AG04449 (cell line): ENCODE data around the gene ALOX5AP.

Experiments
- CTCF ChIA-PET: fragments of 350-600 bp; formaldehyde crosslinking; extraction: SDS; loops from one replicate; lab custom pipeline; 2021; ENCODE audit warnings: antibody characterized with exemption; lab: Yijun Ruan, JAX
- POLR2A ChIA-PET: fragments of 400-600, 350-600 bp; formaldehyde crosslinking; extraction: SDS; loops from one replicate; lab custom pipeline; 2020; ENCODE audit warnings: antibody characterized with exemption, inconsistent platforms; lab: Yijun Ruan, JAX
- DNase-seq: peaks from one replicate; pipeline ENCODE4 v3.0.0-alpha.2; 2010; ENCODE audit warnings: low read depth, low spot score
- H3K4me3 ChIP-seq: 2 replicates; pipeline ENCODE4 v1.5.1; 2011; ENCODE audit warnings: low read depth, mild to moderate bottlenecking, control low read depth, low read length
- TF ChIP-seq, protein P1 (sequence below): IDR thresholded peaks from one replicate; pipeline ENCODE4 v1.5.1; 2011; ENCODE audit warnings: mild to moderate bottlenecking, moderate library complexity, low read length, control low read depth, inconsistent platforms; ENCODE audit not compliant: insufficient read depth; ENCODE audit errors: missing control alignments

Gene ALOX5AP

DNA sequence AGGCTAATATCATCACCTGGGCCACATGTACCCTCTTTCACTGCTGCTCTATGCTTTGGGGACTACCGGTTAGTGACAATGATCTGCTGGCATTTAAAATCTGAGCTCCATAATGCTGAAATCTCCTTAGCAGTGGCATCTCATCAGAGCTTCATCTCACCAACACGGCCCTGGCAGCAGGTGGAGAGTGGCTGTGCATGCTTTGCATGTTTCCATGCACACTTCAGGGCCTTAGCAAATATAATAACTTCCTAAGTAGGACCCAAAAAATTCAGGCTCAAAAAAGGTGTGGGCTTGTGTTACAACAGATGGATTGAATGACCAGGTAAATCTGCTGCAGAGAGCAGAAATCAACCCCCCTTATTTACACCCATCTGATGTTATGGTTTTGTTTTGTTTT is 55.2 kb downstream of the ALOX5AP start:
- TF ChIP-seq, protein P1, sequence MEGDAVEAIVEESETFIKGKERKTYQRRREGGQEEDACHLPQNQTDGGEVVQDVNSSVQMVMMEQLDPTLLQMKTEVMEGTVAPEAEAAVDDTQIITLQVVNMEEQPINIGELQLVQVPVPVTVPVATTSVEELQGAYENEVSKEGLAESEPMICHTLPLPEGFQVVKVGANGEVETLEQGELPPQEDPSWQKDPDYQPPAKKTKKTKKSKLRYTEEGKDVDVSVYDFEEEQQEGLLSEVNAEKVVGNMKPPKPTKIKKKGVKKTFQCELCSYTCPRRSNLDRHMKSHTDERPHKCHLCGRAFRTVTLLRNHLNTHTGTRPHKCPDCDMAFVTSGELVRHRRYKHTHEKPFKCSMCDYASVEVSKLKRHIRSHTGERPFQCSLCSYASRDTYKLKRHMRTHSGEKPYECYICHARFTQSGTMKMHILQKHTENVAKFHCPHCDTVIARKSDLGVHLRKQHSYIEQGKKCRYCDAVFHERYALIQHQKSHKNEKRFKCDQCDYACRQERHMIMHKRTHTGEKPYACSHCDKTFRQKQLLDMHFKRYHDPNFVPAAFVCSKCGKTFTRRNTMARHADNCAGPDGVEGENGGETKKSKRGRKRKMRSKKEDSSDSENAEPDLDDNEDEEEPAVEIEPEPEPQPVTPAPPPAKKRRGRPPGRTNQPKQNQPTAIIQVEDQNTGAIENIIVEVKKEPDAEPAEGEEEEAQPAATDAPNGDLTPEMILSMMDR, result no peak
- DNase-seq, result no peak
- ChIA-PET POLR2A (no interaction called here), CTCF (interaction anchor here (1.2 to 2.6 kb wide), 7 partner anchors 12 to 262 kb away, joined by 3 to 10 read pairs (median 3); no protein-coding TSS in a partner anchor)
- no peak overlapping the region for H3K4me3 ChIP-seq

GRCh38 chr13:30791354-30792001 is 56.1 kb downstream of the ALOX5AP start:
- no peak for DNase-seq
- no peak overlapping the region for H3K4me3 ChIP-seq
- TF ChIP-seq, protein P1, result no peak
- ChIA-PET POLR2A (interaction anchor here (0.6 to 1.8 kb wide), 3 partner anchors 101 to 179 kb away, joined by 3 to 8 read pairs (median 4); partner anchors contain the start of gene USPL1), CTCF (interaction anchor here (0.5 to 2.5 kb wide), 19 partner anchors 11 to 535 kb away, joined by 3 to 30 read pairs (median 4); no protein-coding TSS in a partner anchor)

GRCh38 chr13:30792285-30793000 is 57.1 kb downstream of the ALOX5AP start:
- TF ChIP-seq, protein P1, result peak; percentile 68
- ChIA-PET POLR2A (interaction anchor here (0.6 to 1.8 kb wide), 4 partner anchors 78 to 179 kb away, joined by 3 to 8 read pairs (median 4); partner anchors contain the start of gene USPL1), CTCF (interaction anchor here (0.8 to 2.5 kb wide), 22 partner anchors 11 to 536 kb away, joined by 3 to 30 read pairs (median 4); no protein-coding TSS in a partner anchor)
- DNase-seq, result peak; percentile 69
- no peak overlapping the region for H3K4me3 ChIP-seq

DNA sequence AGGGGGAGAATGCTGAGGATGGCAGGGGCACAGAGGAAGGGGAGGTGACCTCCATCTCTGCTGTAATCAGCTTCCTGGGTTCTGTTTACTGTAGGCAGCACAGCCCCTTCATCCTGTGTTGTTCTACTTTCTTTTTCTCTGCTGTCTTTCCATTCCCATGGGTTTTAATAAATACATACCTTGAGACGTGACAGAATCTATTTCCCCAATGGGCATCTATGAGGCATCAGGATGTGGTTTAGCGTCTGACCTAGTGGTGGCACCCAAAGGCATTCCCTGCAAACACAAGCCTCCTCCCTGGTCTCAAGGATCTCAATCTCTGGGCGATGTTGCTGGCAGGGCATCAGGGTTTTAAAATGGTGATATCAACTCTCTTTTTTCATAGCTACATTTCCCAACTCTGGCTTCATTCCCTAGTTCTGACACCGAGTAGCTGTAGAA is 60.8 kb downstream of the ALOX5AP start:
- TF ChIP-seq, protein P1, result no peak
- DNase-seq, result no peak
- ChIA-PET POLR2A (interaction anchor here (0.9 kb wide), 1 partner anchor 179 kb away, joined by 3 read pairs; the partner anchor contains the start of gene USPL1), CTCF (interaction anchor here (0.5 to 3.4 kb wide), 7 partner anchors 8 to 453 kb away, joined by 3 to 23 read pairs (median 4); no protein-coding TSS in a partner anchor)
- H3K4me3 ChIP-seq, result no peak overlapping the region

- H3K4me3 ChIP-seq, result no peak overlapping the region
- no peak for DNase-seq
- CTCF ChIA-PET, result interaction anchor here (0.5 to 3.4 kb wide), 7 partner anchors 7 to 454 kb away, joined by 3 to 23 read pairs (median 3); no protein-coding TSS in a partner anchor
- POLR2A ChIA-PET, result interaction anchor here (1.4 kb wide), 1 partner anchor 331 kb away, joined by 3 read pairs; the partner anchor contains the start of gene HMGB1
- TF ChIP-seq, protein P1, result no peak
These were observed 61.6 kb downstream of the ALOX5AP start for GRCh38 chr13:30796631-30797601.
